Glutamatergic neuron (in vitro differentiated cells): Measurements from ENCODE around the gene NAV2. TPM values are rescaled to one million over a fixed set of nuclear protein-coding genes. Genes with fewer than 3 reads are reported as not detected.

Experiments used
- DNase-seq: peaks from one replicate; pipeline ENCODE4 v3.0.0; 2022
- H3K27ac Mint-ChIP-seq: one replicate; pipeline ENCODE4 v1.8.0; 2020; ENCODE audit warnings: mild to moderate bottlenecking, mixed read lengths, inconsistent platforms; ENCODE audit not compliant: unreplicated experiment
- H3K27me3 Mint-ChIP-seq: one replicate; pipeline ENCODE4 v1.8.0; 2020; ENCODE audit warnings: mild to moderate bottlenecking, moderate library complexity, mixed read lengths, inconsistent platforms; ENCODE audit not compliant: unreplicated experiment
- H3K36me3 Mint-ChIP-seq: one replicate; pipeline ENCODE4 v1.8.0; 2020; ENCODE audit warnings: mild to moderate bottlenecking, mixed read lengths, inconsistent platforms; ENCODE audit not compliant: unreplicated experiment
- H3K4me1 Mint-ChIP-seq: one replicate; pipeline ENCODE4 v1.8.0; 2020; ENCODE audit warnings: mild to moderate bottlenecking, low read depth, mixed read lengths, inconsistent platforms; ENCODE audit not compliant: unreplicated experiment
- H3K4me3 Mint-ChIP-seq: one replicate; pipeline ENCODE4 v1.8.0; 2020; ENCODE audit warnings: mild to moderate bottlenecking, mixed read lengths, inconsistent platforms; ENCODE audit not compliant: unreplicated experiment
- H3K9me3 Mint-ChIP-seq: one replicate; pipeline ENCODE4 v1.8.0; 2020; ENCODE audit warnings: mild to moderate bottlenecking, moderate library complexity, mixed read lengths, inconsistent platforms; ENCODE audit not compliant: unreplicated experiment
- CTCF ChIP-seq: fragments of 200-600 bp; sonication (generic); IDR thresholded peaks from one replicate; pipeline ENCODE4 v1.5.0; 2021; ENCODE audit not compliant: partially characterized antibody, unreplicated experiment
- total RNA-seq: library from RNA; stranded (reverse); fragmentation: NEBNext Ultra II Directional; extraction: Animal tissue kit (Norgen Biotek cat#: 25700); gene quantifications from one replicate; pipeline ENCODE4 v1.2.1, GENCODE V29; 2021; ENCODE audit not compliant: unreplicated experiment

NAV2 gene
- total RNA-seq, 1 donor from 2014 or later, result 117 TPM

GRCh38 chr11:19806251-19806650 is 93.6 kb downstream of the NAV2 start:
- no peak overlapping the region for H3K4me3 Mint-ChIP-seq
- TF ChIP-seq CTCF, result no peak
- peaks cover 53% of the 10 kb centered on the region for H3K4me1 Mint-ChIP-seq
- DNase-seq, result no peak
- H3K36me3 Mint-ChIP-seq, result no peaks in the 10 kb centered on the region
- no peak overlapping the region for H3K27ac Mint-ChIP-seq
- H3K27me3 Mint-ChIP-seq, result peaks cover 4% of the 10 kb centered on the region
- H3K9me3 Mint-ChIP-seq, result peaks cover 11% of the 10 kb centered on the region

GRCh38 chr11:19808076-19808911 is 95.7 kb downstream of the NAV2 start:
- TF ChIP-seq CTCF, result no peak
- Mint-ChIP-seq H3K36me3 (no peaks in the 10 kb centered on the region), H3K27me3 (peaks cover 4% of the 10 kb centered on the region), H3K27ac (no peak overlapping the region), H3K9me3 (peaks cover 10% of the 10 kb centered on the region), H3K4me1 (peaks cover 56% of the 10 kb centered on the region), H3K4me3 (no peak overlapping the region)
- DNase-seq, result no peak

GRCh38 chr11:19810852-19811251 is 98.2 kb downstream of the NAV2 start:
- H3K36me3 Mint-ChIP-seq, result no peaks in the 10 kb centered on the region
- DNase-seq, result no peak
- peak overlapping the region; percentile 64 for H3K4me3 Mint-ChIP-seq
- no peak for TF ChIP-seq CTCF
- H3K27me3 Mint-ChIP-seq, result peaks cover 10% of the 10 kb centered on the region
- H3K4me1 Mint-ChIP-seq, result peaks cover 46% of the 10 kb centered on the region
- H3K9me3 Mint-ChIP-seq, result peaks cover 4% of the 10 kb centered on the region
- H3K27ac Mint-ChIP-seq, result peak overlapping the region; percentile 84

- Mint-ChIP-seq H3K36me3 (no peaks in the 10 kb centered on the region), H3K4me1 (peaks cover 42% of the 10 kb centered on the region), H3K9me3 (peaks cover 4% of the 10 kb centered on the region), H3K27ac (peak overlapping the region; percentile 84), H3K4me3 (peak overlapping the region; percentile 64), H3K27me3 (peaks cover 10% of the 10 kb centered on the region)
- DNase-seq, result no peak
- no peak for TF ChIP-seq CTCF
Measured at GRCh38 chr11:19811380-19811779, 98.7 kb downstream of the NAV2 start.

GRCh38 chr11:19812096-19812495 is 99.5 kb downstream of the NAV2 start:
- no peak for TF ChIP-seq CTCF
- H3K27me3 Mint-ChIP-seq, result peaks cover 10% of the 10 kb centered on the region
- H3K4me1 Mint-ChIP-seq, result peaks cover 42% of the 10 kb centered on the region
- no peaks in the 10 kb centered on the region for H3K36me3 Mint-ChIP-seq
- H3K27ac Mint-ChIP-seq, result no peak overlapping the region
- DNase-seq, result no peak
- H3K9me3 Mint-ChIP-seq, result peaks cover 4% of the 10 kb centered on the region
- no peak overlapping the region for H3K4me3 Mint-ChIP-seq
